Left lobe of liver (tissue), 2 donors: ENCODE measurements around the gene MARCHF3. TPM values are rescaled to one million over a fixed set of nuclear protein-coding genes. Genes with fewer than 3 reads are reported as not detected.
"Not testable (repeated sequence)": the region's sequence is repeated elsewhere in the genome, so short reads cannot be mapped to it uniquely, and the experiment has no call there.

Experiments used
- ATAC-seq: fragments of 200-7000 bp; cut with Tn5 transposase; one replicate; pipeline ENCODE4 v1.9.1; 2020; ENCODE audit warnings: mild to moderate bottlenecking, moderate library complexity
- DNase-seq: peaks from one replicate; pipeline ENCODE4 v3.0.0-alpha.2; 2020; ENCODE audit warnings: low spot score
- total RNA-seq: library from RNA; stranded (reverse); gene quantifications from one replicate; pipeline ENCODE4 v1.2.1, GENCODE V29; 2021
- donor health status: DM: no; HTN: no; CAD: no; lungs with moderate emphysema.
- donor health status: DM: no; HTN: yes; CAD: no.

Gene MARCHF3
- total RNA-seq, 1 donor from 2014 or later = 0.88 TPM

GRCh38 chr5:126924331-126925033, 105.9 kb downstream of the MARCHF3 start:
- DNase-seq (no peak), ATAC-seq (no peak)

GRCh38 chr5:126921241-126922091, 108.9 kb downstream of the MARCHF3 start:
- DNase-seq = no peak
- ATAC-seq = no peak

DNA sequence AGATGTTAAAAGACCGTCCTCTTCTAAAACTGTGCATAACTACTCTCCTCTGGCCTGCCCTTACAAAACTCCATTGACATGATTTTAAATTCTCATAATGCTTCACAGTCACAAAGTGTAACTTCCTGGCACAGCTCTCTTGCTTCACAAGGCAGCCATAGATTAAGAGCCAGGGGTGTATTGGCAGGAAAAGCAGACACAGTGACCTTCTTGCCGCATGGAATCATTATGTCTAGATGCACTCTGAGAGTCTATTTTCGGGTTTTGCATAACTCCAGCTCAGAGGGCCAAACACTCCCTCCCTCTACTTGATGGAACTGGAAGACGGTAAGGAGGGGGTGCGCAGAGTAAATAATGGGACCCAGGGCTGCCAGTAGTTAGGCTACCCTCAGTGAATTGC, 110.1 kb downstream of the MARCHF3 start:
- ATAC-seq (no peak), DNase-seq (no peak)

DNA sequence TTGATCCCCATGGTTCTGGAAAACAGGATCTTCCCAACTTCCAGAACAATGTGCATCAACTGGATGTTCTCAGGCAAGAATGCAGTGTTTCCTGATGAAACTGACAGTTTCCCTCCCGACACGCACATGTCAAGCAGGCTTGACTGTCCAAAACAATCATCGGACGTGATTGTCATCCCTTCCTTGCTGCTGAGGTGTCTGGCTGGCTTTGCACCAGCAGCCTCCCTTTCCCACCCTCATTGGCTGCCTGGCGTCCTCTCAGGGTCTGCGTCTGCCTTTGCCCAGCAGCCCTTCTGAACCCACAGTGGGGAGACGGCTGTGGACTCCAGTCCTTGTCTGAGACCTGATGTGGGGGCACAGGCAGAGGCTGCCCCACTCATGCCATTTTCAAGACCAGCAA, 110.8 kb downstream of the MARCHF3 start:
- ATAC-seq (no peak), DNase-seq (no peak)

DNA sequence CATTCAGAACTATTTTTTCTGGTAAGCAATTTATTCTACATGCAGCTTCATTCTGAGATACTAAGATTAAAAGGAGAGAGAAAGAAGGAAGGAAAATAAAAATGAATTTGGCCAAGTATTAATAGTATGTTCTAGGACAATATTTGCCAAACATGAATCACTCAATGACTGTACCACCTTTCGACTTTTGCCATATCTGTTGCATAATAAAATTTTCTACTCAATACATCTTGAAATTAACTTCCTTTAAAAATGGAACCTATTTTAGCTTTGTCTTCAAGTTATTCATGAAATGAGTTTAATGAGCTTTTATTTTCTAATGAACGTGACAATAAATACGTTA, 111.8 kb downstream of the MARCHF3 start:
- no peak for DNase-seq
- no peak for ATAC-seq

- ATAC-seq (no peak), DNase-seq (no peak)
These were observed 112.3 kb downstream of the MARCHF3 start for GRCh38 chr5:126917918-126918614.

DNA sequence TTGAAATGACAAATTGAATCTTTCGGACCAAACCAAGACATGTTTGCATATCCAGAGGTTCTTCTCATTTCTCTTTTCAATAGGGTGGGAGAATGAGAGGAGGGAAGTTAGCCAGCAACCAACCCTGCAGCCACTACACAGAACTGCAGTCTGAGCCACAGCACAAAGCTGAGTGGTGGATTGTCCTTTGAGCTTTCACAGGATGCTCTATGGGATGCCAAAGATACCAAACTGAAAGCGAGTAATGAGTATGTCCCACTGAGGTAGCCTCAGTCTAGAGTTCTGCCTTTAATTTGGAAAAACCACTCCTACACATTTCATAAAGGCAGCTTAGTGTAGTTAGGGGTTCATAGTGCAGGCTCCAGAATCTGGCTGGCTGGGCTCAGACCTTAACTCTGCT, 114.9 kb downstream of the MARCHF3 start:
- DNase-seq = no peak
- ATAC-seq = no peak

GRCh38 chr5:126914801-126915436, 115.4 kb downstream of the MARCHF3 start:
- ATAC-seq = no peak

DNA sequence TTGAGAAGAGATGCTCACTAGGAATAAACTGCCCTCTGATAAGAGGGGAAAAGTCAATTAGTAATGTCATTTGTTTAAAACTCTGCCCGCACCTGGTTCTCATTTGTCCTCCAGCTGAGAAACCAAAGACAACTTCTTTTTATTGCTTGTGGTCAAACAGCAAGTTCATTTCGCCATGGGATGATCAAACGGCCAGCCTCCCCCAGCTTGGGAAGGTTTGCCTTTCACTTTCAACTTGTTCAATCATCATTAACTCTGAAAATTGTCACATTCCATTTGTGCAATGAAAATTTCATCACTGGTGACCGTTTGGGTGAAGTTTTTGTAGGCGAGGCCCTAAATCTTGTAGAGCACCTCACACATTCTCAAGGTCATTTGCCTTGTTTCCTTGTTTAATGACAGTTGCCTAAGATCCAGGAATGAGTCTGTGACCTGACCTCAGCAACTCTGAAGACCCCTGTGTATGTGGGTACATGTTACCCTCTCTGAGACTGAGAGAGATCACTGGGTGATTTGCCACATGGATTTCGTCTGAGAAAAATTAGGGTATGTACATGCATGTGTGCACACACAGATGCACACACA, 117.7 kb downstream of the MARCHF3 start:
- no peak for DNase-seq
- no peak for ATAC-seq

More at GRCh38 chr5:126914801-126915436, 115.4 kb downstream of the MARCHF3 start:
- no peak for DNase-seq

- ATAC-seq = no peak
- DNase-seq = no peak
These were observed 118.4 kb downstream of the MARCHF3 start for GRCh38 chr5:126911986-126912385.

DNA sequence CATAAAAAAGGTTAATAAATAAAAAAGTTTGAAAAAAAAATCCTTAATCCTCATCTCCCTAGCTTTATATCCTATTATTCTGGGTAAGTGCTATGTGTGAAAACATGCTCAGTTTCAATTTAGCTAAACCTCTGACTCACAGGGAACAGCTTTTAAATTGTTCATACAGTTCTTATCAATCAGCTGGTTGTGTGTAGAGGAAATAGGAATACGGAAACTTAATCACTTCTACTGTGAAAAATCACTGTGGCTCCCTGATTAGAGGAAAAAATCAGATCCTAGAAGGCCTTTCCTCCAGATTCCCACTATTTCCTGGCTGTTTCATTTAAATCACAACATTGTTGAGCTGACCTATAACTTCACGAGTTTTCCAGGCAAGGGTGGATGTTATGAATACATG, 120.5 kb downstream of the MARCHF3 start:
- DNase-seq = no peak
- no peak for ATAC-seq

- DNase-seq, ATAC-seq: not testable (repeated sequence)
These were observed 126.0 kb downstream of the MARCHF3 start for GRCh38 chr5:126904407-126904806.

- no peak for ATAC-seq
- DNase-seq = no peak
These were observed 129.6 kb downstream of the MARCHF3 start for GRCh38 chr5:126900796-126901195.

DNA sequence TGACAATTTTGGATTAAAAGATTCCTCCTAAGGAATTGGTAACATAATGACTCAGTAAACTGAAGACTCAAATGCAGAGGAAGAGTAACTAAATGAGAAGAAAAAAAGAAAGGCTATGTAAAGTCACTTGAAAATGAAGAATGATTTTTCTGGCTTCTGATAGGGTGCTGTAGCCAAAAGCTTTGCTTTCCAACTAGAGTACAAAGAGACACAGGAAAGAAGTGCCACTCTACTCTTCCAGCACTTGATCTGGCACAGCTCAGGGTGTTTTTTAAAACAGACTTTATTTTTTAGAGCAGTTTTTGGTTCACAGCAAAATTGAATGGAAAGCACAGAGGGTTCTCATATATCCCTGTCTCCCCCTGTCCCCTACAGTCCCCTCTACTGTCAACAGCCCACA, 130.9 kb downstream of the MARCHF3 start:
- ATAC-seq (no peak), DNase-seq (no peak)

- ATAC-seq (no peak), DNase-seq (no peak)
These were observed 132.3 kb downstream of the MARCHF3 start for GRCh38 chr5:126897851-126898630.

DNA sequence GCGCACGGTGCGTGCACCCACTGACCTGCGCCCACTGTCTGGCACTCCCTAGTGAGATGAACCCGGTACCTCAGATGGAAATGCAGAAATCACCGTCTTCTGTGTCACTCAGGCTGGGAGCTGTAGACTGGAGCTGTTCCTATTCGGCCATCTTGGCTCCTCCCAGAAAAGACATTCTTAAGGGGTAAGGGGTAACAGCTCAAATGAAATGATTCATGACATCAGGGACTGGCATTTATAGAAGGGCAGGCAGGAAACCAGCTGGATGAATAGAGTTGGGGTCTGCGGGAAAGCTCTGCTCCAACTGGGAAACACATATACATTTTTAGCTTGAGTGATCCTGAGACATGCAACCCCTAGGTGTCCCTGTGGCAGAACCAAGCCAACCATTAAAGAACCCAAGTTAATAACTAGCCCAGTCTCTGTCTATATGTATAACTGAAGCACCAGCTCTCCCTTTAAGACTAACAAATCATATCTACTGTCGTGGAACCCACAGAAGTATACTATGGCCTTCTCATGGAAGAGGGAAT, 134.1 kb downstream of the MARCHF3 start:
- ATAC-seq (no peak), DNase-seq (no peak)

GRCh38 chr5:126895712-126896111, 134.6 kb downstream of the MARCHF3 start:
- not testable (repeated sequence) for ATAC-seq, DNase-seq

DNA sequence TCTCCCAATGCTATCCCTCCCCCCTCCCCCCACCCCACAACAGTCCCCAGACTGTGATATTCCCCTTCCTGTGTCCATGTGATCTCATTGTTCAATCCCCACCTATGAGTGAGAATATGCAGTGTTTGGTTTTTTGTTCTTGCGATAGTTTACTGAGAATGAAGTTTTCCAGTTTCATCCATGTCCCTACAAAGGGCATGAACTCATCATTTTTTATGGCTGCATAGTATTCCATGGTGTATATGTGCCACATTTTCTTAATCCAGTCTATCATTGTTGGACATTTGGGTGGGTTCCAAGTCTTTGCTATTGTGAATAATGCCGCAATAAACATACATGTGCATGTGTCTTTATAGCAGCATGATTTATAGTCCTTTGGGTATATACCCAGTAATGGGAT, 139.9 kb downstream of the MARCHF3 start:
- DNase-seq, ATAC-seq: not testable (repeated sequence)

DNA sequence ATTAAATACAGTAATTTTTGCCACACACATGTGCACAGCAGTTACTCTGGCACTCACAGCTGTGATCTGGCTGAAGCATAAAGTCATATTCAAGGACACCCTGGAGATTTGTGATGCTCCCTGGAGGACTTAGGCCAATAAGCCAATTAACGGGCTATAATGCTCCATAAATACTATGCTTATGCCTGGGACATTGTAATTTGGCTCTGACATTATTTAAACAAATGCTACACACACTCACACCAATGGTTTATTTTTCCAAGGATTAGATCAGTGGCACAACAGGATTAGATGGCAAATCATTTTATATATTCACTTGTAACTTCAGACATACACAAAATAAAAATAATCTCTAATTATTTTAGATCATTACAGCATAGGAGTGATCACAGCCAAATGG, 142.2 kb downstream of the MARCHF3 start:
- ATAC-seq = no peak
- no peak for DNase-seq
